22Rv1 (cell line): ENCODE measurements around the gene IGSF22.
"Not testable (repeated sequence)": the region's sequence is repeated elsewhere in the genome, so short reads cannot be mapped to it uniquely, and the experiment has no call there.

Source experiments
- ZFX ChIP-seq: fragments of 450-650 bp; IDR thresholded peaks from 2 replicates; pipeline ENCODE4 v1.6.1; 2017; ENCODE audit warnings: antibody characterized with exemption, borderline replicate concordance
- TF ChIP-seq, protein P1 (sequence below): fragments of 450-650 bp; IDR thresholded peaks from 2 replicates; pipeline ENCODE4 v1.5.1; 2017; ENCODE audit warnings: mild to moderate bottlenecking

DNA sequence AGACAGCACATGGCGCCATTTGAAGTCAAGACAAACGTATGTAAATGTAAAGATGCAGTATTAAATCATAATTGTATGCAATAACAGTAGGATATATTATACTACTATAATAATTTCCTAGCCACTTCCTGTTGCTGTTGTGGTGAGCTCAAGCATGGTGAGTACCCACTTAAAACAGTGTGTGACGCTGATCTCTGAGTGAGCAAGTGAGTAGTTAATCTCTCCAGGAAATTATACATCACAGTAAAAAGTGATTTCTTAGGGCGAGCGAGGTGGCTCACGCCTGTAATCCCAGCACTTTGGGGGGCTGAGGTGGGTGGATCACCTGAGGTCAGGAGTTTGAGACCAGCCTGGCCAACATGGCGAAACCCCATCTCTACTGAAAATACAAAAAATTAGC lies 53.8 kb downstream of the IGSF22 start:
- TF ChIP-seq, protein P1, sequence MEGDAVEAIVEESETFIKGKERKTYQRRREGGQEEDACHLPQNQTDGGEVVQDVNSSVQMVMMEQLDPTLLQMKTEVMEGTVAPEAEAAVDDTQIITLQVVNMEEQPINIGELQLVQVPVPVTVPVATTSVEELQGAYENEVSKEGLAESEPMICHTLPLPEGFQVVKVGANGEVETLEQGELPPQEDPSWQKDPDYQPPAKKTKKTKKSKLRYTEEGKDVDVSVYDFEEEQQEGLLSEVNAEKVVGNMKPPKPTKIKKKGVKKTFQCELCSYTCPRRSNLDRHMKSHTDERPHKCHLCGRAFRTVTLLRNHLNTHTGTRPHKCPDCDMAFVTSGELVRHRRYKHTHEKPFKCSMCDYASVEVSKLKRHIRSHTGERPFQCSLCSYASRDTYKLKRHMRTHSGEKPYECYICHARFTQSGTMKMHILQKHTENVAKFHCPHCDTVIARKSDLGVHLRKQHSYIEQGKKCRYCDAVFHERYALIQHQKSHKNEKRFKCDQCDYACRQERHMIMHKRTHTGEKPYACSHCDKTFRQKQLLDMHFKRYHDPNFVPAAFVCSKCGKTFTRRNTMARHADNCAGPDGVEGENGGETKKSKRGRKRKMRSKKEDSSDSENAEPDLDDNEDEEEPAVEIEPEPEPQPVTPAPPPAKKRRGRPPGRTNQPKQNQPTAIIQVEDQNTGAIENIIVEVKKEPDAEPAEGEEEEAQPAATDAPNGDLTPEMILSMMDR = not testable (repeated sequence)
- TF ChIP-seq ZFX = not testable (repeated sequence)
